Fibroblast of skin of back (primary cell): ENCODE data around the gene THPO.

Experiments
- DNase-seq: peaks from one replicate; pipeline ENCODE4 v3.0.0-alpha.2; 2013

Gene THPO

DNA sequence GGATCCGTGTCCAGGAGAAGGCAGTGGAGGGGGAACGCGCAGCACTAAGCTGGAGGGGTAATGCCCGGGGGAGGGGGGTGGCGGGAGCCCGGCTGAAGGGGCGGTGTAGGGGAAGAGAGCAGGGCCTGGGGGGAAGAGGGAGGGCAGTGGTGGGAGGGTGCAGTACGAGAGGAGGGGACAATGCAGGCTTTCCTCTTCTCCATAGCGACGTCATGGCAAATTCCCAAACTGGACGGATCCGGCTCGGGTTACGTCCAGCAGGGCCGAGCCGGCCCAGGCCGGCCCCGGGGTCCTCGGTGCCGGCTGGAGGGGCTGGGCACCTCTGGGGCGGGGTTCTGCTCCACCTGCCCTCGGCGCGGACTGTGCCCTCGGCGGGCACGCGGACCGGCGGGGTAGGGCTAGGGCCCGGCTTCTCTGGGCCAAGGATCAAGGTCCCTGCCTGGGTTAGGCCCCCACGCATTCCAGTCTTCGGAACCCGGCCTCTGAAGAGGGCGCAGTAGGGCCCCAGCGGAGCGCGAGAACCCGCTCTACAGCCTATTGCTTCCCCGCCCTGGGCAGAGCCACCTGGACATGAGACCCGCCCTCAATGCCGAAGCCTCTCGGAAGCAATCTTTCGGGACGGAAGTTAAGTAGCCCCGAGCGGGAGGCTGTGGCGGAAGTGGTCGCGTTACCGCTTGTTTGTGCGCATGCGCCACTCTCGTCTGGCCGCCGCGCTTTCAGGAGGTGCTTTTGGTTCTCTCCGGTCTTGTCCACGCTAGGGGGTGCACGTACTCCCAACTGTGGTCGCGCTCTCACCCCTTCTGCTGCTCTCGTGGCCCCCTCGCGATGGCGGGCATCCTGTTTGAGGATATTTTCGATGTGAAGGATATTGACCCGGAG, 15.1 kb downstream of the THPO start:
- peak; percentile 96 for DNase-seq

DNA sequence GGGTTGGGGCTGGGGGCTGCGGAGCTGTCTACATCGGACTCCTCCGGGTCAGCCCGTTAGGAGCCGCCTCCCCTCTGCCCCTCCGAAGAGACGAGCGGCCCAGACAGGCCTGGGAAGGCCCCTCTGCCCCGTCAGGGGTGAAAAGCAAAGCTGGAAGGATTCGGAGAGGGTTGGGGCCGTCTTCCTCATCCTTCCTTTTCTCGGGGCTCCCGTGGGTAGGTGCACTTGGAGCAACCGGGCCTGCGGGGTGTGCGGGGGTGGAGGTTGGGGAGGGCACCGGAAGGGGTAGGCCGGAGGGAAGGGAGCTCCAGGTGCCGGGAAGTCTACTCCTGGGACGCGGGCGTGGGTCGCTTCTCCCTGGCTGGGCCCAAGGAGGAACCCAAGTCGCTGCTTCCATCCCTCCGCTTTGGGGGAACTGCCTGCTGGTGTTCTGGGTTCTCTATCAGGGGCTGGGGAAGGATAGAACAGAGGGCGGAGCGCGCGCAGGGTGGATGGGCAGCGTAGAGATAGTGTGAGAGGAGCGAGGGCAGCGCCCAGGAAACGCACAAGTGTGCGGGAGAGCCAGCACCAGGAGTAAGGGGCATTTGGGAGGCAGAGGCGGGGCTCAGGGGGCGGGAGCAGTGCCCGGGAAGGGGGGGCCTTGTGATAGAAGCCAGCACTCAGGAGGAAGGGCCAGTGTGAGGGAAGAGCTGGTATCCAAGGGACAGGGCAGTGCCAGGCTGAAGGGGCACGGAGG, 15.9 kb downstream of the THPO start:
- DNase-seq: no peak

DNA sequence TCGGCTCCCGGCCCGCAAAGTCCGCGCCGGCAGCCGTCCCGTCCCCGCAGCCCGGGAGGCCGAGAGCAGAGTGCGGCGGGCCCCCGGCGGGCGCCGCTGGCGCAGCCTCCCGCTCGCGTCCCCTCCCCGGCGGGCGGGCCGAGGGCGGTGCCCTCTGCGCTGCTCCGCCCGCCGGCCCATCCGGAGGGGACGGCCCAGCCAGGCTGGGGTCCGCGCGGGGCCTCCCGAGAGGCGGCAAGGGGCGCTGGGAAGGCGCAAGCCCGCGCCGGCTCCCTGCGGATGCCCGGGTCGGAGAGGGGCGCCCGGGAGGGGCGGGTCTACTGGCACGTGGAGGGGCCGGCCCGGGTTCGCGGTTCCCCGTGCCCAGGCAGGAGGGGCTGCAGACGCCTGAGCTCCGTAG, 16.5 kb downstream of the THPO start, which contains the start of the genes CLCN2 and POLR2H:
TSS of gene CLCN2 (minus strand) at position 74 of the 400 bp plus-strand sequence. CDS start 126 bp downstream, outside the sequence.
TSS of gene POLR2H (plus strand) at position 179 of the 400 bp plus-strand sequence. CDS start 1,783 bp downstream, outside the sequence.
- DNase-seq: peak; percentile 67

DNA sequence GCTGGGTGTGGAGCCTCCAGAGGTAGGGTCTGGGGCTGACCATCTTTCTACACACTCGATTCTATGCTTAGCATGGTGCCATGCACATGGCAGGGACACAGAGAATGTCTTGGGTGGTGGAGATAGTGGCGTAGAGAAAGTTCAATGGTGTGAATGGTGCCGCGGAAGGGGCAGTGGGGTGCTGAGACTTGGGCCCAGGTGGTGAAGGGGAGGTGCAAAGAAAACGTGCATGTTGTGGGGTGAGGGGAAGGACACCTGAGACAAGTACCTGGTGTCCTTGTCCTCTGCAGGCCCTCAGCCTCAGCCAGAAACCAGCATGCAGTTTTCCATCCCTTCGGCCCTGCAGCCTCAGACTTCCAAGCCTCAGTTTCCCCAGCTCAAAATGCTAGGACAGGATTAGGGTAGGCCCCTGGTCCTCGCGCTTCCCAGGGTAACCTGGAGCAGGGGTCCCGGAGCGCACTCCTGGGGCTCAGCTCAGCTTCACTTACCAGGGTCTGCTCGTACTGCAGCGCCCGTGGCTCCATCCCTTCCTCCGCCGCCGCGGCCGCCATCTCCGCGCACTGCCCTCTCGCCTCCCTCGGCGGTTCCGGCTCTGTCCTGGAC, 17.0 kb downstream of the THPO start:
- DNase-seq: no peak

DNA sequence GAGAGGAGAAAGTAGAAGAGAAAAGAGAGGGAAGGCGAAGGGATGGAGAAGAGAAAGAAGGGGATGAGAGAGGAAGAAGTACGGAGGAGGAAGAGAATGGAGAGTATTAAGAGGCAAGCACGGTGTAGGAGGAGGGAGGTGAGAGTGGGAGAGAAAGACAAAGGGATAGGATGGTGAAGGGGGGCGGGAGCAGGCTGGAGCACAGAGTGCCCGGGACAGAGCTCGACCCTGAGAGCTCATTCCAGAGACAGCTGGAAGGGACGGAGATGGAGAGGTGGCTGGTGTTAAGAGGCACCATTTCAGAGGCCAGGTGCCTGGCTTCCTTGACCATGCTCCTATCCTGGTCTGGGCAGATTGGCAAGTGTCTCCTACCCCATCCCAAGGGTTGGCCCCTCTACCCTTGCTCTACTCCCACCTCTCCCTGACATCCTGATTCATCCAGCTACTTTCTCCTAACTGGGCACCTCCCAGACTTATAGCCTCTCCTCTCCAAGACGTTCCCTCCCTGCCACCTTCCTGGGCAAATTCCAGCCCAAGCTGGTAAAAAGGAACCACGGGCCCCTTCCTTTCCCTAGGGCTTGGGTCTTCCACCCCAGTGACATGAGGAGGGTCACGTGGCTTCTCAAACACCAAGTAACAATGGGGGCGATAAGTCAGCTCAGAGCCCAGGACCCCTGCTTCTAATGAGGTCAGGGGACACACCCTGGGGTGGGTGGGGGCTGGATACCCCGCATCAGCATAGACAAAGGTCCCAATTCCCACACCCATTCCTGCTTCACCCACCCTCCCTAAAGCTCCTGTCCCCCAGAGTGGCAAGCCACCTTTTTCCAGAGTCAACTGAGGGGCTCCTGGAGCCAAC, 17.7 kb downstream of the THPO start:
- no peak for DNase-seq

DNA sequence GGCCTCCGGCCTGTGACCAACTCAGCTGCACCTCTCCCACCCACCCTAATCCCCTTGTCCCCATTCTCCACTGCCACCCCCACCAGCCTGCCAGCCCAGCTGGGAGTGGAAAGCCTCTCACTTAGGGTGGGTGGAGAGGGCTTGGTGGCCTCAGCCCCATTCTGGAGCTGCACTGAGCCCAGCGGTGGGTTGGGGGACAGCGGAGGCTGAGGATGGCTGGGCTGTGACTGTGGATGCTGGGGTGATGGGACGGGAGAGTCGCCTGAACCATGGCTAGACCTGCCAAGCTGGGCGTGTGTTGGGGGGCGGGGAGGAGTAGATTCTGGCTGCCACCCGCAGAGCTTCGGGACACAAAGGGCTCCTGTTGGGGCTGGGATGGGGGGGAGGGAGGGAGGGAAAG, 18.4 kb downstream of the THPO start:
- no peak for DNase-seq

DNA sequence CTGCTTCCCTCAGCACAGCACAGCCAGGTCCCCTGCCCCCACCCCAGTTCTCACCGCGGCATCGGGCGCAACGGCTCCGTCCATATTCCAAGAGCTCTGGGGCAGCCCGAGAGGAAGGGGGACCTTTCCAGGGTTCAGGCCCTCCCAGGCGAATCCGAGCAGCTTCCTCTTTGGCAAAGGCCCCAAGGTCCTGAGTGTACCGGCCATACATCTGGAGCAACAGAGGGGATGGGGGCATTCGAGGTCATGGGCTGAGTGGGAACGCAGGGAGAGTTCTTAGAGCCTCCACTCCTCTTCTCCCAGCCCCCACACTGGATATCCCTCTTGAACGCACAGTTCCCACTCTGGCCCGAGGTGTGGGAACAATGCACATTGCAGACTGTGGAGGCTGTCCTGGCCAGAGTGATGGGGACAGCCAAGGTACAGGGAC, 19.1 kb downstream of the THPO start:
- DNase-seq: no peak

DNA sequence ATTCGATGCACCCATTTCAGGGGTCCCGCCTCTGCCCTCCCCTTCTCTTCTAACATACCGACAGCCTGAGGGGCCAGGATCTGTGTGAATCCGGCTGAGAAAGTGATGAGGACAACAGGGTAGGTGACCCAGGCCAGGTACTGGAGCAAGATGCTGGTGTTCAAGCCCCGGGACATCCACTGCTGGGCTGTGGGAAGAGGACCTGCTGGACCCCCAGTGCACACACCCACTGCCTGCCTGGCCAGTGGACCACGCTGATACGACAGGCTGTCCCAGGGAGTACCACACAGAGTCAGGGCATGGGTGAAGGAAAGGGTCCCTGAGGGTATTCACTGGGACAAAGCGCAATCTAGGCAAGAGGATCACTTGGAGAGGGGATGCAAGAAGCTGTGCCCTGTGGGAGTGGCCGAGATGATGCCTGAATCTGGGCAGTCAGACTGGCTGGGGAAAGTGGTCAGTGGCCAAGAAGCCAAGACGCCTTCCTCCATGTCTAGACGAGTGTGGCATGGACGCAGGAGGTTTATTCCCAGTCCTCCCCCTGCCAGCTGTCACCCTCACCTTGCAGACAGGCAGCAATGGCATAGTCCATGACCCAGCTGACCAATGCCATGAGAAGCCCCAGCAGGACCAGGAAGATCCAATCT, 19.8 kb downstream of the THPO start:
- DNase-seq: no peak

DNA sequence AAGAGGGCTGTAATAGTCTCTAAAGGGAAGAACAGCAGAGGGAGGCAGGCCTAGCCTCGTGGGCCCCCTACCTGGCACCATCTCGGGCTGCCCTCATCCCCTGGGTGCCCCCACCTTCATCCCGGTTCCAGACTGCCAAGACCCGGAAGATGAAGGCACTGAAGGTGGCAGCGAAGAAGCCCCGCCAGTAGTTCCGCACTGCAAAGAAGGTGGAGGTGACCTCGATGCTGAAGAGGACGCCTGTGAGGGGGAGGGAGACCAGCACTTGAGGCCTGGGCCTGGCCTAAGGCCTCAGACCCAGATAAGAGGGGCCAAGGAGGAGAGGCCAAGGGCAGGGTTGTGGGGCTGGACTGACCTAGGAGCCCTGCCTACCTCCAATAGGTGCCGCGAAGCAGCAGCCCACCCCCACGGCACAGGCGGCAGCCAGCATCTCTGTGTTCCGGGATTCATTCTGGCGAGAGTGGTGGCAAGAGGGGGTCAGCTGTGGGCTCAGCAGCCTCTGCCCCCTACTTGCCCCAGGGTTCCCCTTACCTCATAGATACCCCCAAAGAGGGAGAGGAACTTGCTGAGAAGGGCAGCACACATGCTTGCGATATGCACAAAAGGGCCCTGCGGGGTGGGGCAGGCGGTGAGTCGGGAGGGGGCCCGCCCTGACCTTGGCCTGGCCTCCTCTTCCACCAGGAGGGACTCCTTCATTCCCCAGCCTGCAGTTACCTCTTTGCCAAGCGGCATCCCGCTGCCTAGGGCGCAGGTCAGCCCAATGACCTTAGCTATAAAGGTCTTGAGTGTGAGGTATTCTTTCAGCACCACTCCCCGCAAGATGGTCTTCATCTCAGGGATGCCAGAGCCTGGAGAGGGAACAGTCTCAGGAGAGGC, 20.5 kb downstream of the THPO start:
- no peak for DNase-seq

DNA sequence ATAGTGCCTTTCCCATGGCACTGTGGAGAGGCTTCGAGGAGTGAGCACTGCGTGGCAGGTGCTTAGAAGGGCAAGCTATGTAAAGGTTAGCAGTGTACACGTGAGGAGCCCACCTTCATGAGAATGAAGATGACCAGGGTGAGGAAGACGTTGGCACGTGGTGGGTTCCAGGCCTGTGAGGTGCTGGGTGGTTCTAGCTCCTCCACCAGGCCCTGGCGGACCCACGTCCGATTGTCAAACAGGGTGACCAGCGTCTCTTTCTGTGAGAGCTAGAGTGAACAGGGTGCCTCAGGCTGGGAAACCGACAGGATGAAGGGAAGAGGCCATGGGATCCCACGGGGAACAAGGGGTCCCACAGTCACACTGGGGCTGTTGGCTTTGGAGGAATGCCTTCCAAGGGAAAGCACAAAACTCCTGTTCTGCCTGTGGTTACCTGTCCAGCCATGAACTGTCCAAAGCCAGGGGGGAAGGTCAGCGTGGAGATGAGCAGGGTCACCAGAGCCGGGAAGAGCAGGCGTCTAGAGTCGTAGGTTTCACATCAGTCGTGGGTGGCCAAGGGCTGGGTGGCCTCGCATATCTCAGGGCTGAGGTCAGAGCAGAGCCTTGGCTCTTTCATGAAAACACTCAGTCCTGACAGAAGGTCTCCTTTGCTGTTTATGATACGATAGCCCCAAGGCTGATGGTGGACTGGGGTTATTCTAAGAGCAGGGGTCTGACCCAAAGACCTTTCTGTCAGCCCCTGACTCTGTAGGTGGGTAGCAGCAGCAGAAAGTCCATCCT, 22.6 kb downstream of the THPO start:
- DNase-seq: no peak

DNA sequence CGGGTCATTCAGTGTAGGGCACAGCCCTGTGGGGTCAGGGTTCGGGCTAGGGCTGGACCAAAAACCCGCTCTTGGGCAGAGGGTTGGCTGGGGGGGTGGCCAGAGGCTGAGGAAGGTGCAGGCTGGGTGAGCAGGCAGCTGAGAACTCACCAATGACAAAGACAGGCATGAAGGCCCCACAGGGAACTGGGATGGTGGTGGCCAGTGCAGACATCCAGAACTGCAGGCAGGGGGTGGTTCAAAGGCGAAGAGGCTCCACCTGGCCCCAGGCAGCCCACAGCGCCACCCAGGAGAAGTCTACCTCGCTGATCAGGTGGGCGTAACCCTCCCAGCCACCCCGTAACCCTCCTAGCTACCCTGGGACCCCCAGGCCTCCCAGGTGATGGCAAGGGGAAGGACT, 23.3 kb downstream of the THPO start:
- DNase-seq: no peak

DNA sequence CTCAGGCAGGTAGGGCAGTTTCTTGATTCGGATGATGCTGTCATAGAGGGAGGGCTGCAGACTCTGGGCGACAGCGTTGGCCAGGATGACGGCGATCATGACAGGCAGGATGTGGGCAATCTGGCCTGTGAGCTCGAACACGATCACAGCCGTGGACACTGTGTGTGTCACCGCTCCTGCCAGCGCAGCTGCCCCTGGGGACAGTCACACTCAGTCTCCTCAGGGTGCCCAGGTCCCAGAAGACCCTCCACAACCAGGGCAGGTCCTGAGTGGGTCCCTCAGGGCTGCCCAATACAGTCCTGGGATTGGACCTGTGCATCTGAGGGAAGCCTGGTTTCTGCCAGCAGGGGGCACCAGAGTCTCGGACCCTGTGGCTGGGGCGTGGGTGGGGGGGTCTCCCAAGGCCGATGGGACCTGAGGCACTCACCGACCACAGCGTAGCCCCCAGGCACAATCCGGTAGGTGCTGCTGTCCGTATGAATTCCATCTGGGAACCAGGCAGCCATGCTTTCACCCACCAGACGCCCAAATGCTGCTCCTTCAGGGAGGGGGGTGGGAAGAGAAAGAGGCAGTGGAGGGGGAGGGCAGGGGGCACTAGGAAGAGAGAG, 23.8 kb downstream of the THPO start:
- DNase-seq: peak; percentile 31

DNA sequence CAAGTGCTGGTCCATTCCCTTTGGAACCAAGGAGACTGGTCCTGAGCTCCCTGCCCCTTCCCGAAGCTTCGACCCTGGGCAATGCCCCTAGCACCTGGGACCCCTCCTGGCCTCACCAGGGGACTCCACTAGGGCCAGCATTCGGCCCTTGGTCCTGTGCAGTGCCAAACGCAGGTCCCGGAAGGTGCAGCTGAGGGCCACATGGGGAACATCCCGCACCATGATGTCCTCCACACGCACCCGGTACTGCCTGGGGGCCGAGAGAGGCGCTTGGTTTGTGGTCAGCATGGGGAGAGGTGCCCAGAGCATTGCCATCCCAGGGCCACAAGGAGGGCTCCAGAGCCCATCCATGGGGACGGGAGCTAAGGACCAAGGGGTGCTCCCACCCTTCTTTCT, 24.5 kb downstream of the THPO start:
- no peak for DNase-seq

DNA sequence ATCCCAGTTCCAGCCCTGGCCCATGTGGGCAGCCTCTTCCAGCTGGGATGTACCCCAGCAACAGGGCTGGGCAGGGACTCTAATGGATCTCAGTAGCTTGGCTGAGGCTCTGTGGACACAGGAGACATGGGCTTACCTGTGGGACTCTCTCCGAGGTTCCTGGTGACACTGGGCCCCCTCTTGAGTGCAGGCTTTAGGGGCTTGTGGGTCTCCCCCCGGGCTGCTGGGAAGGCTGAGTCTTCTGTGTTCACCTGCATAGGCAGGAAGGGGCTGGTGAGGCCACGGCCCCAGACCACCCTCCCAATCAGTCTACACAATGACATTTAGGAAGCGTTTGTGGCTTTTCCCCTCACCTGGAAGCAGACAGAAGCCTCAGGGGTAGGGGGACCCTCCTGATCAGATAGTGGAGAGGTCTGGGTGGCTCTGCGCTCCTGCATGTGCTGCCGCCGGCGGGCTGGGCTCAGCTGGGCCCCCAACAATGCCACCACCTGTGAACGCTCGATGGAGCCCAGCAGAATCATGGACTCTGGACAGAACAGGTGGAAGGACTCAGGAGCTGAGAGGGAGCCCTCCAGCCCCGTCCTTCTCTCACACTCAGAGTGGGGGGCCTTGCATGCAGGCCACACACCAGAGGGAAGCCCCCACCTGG, 25.0 kb downstream of the THPO start:
- DNase-seq: no peak

DNA sequence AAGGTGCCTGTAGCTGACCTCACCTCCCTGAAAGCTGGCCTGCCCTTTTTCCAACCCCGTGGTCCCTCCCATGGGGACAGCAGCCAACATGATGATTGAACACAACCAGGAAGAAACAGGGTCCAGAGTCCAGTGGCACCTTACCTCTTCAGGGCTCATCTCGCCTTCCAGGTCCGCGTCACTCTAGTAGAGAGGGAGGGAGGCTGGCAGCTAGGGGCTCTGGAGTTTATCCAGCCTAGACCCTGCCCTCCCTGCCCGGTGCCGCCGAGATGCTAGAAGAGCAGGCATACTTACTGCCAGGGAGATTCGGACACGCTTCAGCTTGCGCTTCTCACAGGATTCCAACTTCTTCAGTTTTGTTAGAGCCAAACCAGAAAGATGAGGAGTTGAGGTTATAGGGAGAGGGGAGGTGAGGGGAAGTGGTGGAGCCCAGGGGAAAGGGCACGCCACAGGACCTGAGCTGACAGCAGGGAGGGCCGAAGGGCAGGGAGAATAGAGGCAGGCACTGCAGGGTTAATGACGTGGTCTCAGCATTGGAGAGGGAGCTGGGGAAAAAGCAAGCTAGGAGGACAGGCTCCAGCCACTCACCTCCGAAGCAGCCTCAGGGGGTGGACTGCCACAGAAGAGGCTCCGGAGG, 25.7 kb downstream of the THPO start:
- no peak for DNase-seq

DNA sequence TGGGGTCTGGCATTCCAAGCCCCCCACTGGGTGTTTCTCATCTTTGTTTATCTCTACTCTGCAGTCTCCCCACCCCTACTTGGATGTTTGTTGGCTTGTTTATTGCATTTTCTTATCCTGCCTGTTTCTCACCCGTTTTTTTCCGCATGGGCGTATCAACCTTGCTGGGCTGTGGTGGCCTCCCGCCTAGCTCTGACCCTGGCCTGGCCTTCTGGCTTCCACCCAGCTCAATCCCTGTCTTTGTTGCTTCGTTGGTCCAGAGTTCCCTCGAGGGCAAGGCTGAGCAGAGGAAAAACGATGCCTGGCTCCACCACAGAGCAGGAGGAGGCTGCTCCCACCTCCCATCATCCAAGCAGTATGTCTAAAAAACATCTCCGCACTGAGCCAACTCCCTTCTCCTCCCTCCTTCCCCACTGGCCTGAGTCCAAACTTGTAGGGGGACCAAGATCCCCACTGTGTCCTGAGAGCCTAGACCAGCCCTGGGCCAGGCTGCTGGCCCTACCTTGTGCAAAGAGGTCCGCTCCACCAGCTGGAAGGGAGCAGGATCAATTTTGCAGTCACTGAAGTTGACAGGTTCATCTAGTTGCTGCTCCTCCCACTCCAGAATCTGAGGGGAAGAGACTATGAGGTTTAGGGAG, 26.4 kb downstream of the THPO start:
- no peak for DNase-seq

DNA sequence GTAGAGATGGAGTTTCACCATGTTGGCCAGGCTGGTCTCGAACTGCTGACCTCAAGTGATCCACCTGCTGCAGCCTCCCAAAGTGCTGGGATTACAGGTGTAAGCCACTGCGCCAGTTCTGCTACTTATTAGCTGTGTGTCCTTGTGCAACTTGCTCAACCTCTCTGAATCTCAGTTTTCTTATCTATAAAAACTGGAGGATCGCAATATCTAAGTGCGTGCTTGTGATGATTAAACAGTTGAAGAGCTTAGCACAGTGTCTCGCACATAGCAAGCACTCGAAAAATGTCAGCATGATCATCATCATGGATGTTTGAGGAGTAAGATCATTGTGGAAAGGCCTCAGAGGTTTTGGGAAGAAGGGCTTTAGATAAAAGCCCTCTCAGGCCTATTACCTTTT, 27.4 kb downstream of the THPO start:
- no peak for DNase-seq
